HAP-1 (cell line): ENCODE results near the gene SYNJ2.

Source experiments
- DNase-seq, 2 experiments: peaks; one replicate each; pipeline ENCODE4 v3.0.0-alpha.2; 2016 to 2020; ENCODE audit warnings: low spot score in 2 of 2
- H3K27me3 ChIP-seq: fragments of 250-450 bp; sonication (Bioruptor Pico); 2 replicates; pipeline ENCODE4 v1.5.1; 2020; ENCODE audit warnings: low read depth, mild to moderate bottlenecking, moderate library complexity
- H3K36me3 ChIP-seq: fragments of 250-450 bp; sonication (Bioruptor Pico); replicated peaks from 2 replicates; pipeline ENCODE4 v1.5.1; 2020; ENCODE audit warnings: mild to moderate bottlenecking
- H3K4me1 ChIP-seq: fragments of 250-450 bp; sonication (Bioruptor Pico); 2 replicates; pipeline ENCODE4 v1.5.1; 2020; ENCODE audit warnings: mild to moderate bottlenecking
- H3K4me3 ChIP-seq: fragments of 250-450 bp; sonication (Bioruptor Pico); 2 replicates; pipeline ENCODE4 v1.5.1; 2020; ENCODE audit warnings: mild to moderate bottlenecking, moderate library complexity
- H3K9me3 ChIP-seq: fragments of 250-450 bp; sonication (Bioruptor Pico); 2 replicates; pipeline ENCODE4 v1.5.1; 2020; ENCODE audit warnings: mild to moderate bottlenecking, moderate library complexity
- in situ Hi-C: fragments of 300-500 bp; cut with MboI; formaldehyde crosslinking; loops from 3 replicates; pipeline ENCODE4 v1.14.3; 2020; ENCODE audit warnings: low sequenced_read_pairs, inconsistent platforms, mixed read lengths

Gene SYNJ2

GRCh38 chr6:158050107-158050735, 68.6 kb downstream of the SYNJ2 start:
- no peaks in the 10 kb centered on the region for H3K36me3 ChIP-seq
- H3K27me3 ChIP-seq, result no peaks in the 10 kb centered on the region
- no peaks in the 10 kb centered on the region for H3K9me3 ChIP-seq
- H3K4me1 ChIP-seq, result no peaks in the 10 kb centered on the region
- DNase-seq, result no peak
- in situ Hi-C loops, result no loop called here
- no peak overlapping the region for H3K4me3 ChIP-seq

DNA sequence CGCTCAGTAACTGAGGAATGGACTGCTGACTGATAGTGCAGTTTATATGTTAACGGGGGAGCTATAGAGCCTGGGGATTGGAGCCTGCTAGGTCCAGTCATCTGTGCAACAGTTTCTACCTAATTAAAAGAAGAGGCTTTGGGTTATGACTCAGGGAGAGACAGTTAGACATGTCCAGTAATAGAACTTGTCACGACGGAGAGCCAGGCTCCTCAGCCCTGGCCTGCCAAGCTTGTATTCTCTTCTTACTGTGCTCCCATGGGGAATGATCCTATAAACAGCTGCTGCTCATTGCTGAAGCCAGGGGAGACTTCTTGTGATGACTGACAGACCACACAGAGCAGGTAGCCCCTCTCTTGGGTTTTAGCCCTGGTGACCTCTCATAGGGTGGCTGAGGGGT, 69.3 kb downstream of the SYNJ2 start:
- Histone ChIP-seq H3K36me3 (no peaks in the 10 kb centered on the region), H3K27me3 (no peaks in the 10 kb centered on the region), H3K4me3 (no peak overlapping the region), H3K4me1 (no peaks in the 10 kb centered on the region), H3K9me3 (no peaks in the 10 kb centered on the region)
- in situ Hi-C loops, result no loop called here
- no peak for DNase-seq

DNA sequence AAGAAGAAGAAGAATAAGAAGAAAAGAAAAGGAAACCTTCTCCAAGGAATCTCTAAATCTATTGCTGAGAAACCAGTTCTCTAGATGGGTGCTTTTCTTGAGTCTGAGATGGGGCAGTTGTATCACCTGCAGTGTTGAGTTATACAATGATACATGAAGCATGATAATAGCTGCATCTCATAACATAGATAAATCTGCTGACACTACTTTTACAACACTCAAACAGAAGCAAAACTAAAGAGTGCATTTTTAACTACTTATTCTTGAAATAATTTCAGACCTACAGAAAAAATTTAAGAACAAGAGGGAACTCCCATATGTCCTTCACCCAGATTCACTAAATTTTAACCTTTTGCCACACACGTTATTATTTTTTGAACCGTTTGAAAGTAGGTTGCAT, 70.3 kb downstream of the SYNJ2 start:
- no peaks in the 10 kb centered on the region for H3K9me3 ChIP-seq
- no peaks in the 10 kb centered on the region for H3K36me3 ChIP-seq
- H3K4me3 ChIP-seq, result no peak overlapping the region
- in situ Hi-C loops, result no loop called here
- H3K4me1 ChIP-seq, result no peaks in the 10 kb centered on the region
- no peaks in the 10 kb centered on the region for H3K27me3 ChIP-seq
- DNase-seq, result no peak

GRCh38 chr6:158053377-158054313, 72.0 kb downstream of the SYNJ2 start:
- H3K27me3 ChIP-seq, result no peaks in the 10 kb centered on the region
- H3K4me1 ChIP-seq, result no peaks in the 10 kb centered on the region
- no peak for DNase-seq
- H3K4me3 ChIP-seq, result no peak overlapping the region
- H3K9me3 ChIP-seq, result no peaks in the 10 kb centered on the region
- in situ Hi-C loops, result no loop called here
- no peaks in the 10 kb centered on the region for H3K36me3 ChIP-seq

GRCh38 chr6:158056355-158056754, 74.7 kb downstream of the SYNJ2 start:
- Histone ChIP-seq H3K9me3 (no peaks in the 10 kb centered on the region), H3K4me3 (no peak overlapping the region), H3K36me3 (no peaks in the 10 kb centered on the region), H3K27me3 (no peaks in the 10 kb centered on the region), H3K4me1 (no peaks in the 10 kb centered on the region)
- in situ Hi-C loops, result no loop called here
- DNase-seq, result no peak

DNA sequence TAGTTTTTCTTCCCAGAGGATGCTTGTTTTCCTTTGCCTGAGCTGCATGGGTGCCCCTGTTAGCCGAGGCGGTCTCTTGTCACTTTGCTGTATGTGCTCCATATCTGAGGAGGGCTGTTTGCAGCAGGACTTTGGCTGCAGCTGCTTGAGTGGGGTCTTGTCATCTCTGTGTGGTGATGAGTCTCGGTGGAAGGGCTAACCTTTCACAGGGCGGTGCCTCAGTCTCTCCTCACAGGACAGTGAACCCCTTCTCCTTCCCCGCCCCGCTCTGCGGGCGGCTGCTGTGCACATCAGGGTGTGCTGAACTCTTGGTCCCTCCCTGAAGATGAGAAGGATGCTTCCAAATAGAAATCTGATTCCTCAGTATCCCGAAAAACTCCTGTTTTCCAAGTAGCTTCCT, 75.1 kb downstream of the SYNJ2 start:
- in situ Hi-C loops, result no loop called here
- no peaks in the 10 kb centered on the region for H3K36me3 ChIP-seq
- H3K4me1 ChIP-seq, result no peaks in the 10 kb centered on the region
- H3K27me3 ChIP-seq, result no peaks in the 10 kb centered on the region
- no peak overlapping the region for H3K4me3 ChIP-seq
- DNase-seq, result no peak
- no peaks in the 10 kb centered on the region for H3K9me3 ChIP-seq

DNA sequence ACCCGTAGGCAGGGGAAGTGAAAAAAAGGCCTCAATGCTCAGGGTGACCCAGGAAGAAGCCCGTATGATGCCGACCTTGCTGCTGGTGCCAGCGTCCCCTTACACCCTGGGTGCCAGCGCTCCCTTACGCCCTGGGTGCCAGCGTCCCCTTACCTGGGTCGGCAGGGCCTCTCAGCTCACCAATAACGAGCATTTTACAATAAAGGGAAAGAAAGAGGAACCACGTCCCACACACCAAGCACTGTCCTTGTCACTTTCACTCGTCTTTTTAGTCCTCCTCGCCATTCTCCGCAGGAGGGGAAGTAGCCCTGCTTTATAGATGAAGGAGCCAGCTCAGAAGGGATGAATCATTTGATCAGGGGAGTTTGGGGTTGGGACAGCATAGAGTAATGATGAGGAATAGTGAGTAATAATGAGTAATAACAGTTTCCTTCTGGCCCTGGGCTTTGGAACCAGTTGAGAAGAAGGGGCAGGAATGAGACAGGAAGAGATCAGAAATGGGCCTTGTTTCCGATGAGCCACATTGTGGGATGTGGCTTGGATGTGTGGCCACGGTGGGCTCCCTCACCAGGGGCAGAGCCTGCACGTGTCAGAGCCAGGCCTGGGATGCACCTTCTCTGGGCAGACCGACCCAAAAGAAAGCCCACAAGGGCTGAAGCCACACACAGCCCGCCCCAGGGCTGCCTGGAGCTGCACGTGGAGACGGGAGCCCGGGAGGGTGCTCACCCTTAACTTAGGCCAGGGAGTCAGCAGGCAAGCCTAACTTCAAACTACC, 75.7 kb downstream of the SYNJ2 start:
- Histone ChIP-seq H3K4me1 (no peaks in the 10 kb centered on the region), H3K4me3 (no peak overlapping the region), H3K36me3 (no peaks in the 10 kb centered on the region), H3K27me3 (no peaks in the 10 kb centered on the region), H3K9me3 (no peaks in the 10 kb centered on the region)
- no peak for DNase-seq
- in situ Hi-C loops, result no loop called here

DNA sequence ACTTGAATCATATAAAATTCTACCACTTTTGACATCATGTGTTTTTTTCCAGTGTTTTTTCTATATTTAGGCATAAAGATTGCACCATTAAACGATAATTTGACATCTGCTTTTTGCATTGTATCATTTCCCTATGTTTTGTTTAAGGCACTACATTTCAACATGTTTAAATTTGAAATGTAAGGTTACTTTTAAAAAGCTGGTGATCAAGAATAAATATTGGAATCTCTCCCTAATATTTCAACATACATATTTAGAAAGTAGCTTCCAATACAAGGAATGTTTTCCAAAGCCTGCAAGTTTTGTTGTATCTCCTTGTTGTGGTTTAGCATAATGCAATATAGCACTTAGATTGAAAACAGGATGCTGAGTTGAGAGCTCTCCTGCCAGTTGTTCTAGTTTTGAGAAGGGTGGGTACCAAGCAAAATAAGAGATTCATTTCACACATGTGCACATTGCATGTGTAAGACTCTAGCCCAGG, 76.5 kb downstream of the SYNJ2 start:
- Histone ChIP-seq H3K36me3 (no peaks in the 10 kb centered on the region), H3K27me3 (no peaks in the 10 kb centered on the region), H3K9me3 (no peaks in the 10 kb centered on the region), H3K4me1 (no peaks in the 10 kb centered on the region), H3K4me3 (no peak overlapping the region)
- in situ Hi-C loops, result no loop called here
- no peak for DNase-seq

DNA sequence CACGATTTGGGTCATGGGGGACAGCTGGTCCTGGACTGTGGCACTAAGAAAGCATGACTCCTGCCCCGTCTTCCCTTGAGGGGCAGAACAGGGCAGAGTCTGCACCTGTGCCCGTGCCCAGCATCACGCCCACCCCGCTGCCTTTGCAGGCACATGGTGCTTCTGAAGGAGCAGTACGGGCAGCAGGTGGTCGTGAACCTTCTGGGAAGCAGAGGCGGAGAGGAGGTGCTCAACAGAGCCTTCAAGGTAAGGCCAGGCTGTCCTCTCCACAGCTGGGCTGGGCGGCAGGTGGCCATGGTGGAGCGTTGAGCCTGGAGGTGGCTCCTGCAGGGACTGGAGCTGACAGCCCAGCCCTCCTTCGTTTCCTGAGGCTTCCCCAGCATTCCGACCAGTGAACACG, 77.4 kb downstream of the SYNJ2 start:
- H3K9me3 ChIP-seq, result no peaks in the 10 kb centered on the region
- DNase-seq, result no peak
- H3K36me3 ChIP-seq, result no peaks in the 10 kb centered on the region
- no peak overlapping the region for H3K4me3 ChIP-seq
- no peaks in the 10 kb centered on the region for H3K27me3 ChIP-seq
- no peaks in the 10 kb centered on the region for H3K4me1 ChIP-seq
- in situ Hi-C loops, result no loop called here

- DNase-seq, result no peak
- Histone ChIP-seq H3K36me3 (no peaks in the 10 kb centered on the region), H3K27me3 (no peaks in the 10 kb centered on the region), H3K4me1 (no peaks in the 10 kb centered on the region), H3K9me3 (no peaks in the 10 kb centered on the region), H3K4me3 (no peak overlapping the region)
- in situ Hi-C loops, result no loop called here
Measured at GRCh38 chr6:158060455-158061360, 79.0 kb downstream of the SYNJ2 start.

DNA sequence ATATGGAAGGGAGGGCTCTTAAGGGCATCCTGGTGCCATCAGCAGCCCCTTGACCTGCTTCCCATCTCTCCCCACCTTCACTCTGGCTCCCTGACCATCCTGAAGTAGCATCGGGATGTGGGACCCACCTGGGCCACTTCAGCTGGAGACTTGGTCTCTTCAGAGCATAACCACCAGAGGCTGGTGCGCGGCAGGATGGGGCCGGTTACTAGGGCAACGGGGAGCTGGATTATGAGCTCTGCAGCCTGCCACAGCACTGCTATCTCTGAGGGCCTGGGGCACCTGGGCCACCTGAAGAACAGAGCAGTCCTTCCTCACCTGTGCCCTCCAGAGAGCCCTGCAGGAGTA, 79.7 kb downstream of the SYNJ2 start:
- no peaks in the 10 kb centered on the region for H3K36me3 ChIP-seq
- H3K4me1 ChIP-seq, result no peaks in the 10 kb centered on the region
- H3K4me3 ChIP-seq, result no peak overlapping the region
- no peaks in the 10 kb centered on the region for H3K27me3 ChIP-seq
- no peaks in the 10 kb centered on the region for H3K9me3 ChIP-seq
- DNase-seq, result no peak
- in situ Hi-C loops, result no loop called here

DNA sequence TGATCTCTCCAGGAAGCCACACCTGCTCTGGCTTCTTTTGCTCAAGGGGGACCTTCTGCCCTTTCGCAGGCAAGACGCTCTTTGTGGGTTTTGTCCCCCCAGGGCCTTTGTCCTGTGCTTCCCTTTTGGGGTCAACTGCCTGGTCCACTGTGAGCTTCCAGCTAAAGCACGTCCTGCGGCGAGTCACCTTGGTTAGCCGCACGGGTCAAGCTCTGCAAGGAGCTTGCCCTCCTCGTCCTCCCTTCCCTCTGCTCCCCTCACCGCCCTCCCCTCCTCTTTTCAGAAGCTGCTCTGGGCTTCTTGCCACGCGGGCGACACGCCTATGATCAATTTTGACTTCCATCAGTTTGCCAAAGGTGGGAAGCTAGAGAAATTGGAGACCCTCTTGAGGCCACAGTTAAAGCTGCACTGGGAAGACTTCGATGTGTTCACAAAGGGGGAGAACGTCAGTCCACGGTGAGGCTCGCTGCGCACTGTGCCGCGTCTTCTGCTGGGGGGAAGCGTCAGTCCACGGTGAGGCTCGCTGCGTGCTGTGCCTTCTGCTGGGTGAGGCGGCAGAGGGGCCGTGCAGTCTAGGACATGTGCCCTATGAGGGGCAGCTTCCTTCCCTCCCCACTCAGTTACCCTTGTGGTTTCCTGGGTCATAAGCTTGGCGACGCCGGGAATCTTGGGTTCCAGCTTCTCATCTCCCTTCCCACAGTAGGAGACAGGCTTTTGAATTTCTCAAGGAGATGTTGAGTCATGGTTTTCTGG, 80.2 kb downstream of the SYNJ2 start:
- Histone ChIP-seq H3K4me1 (no peaks in the 10 kb centered on the region), H3K4me3 (no peak overlapping the region), H3K27me3 (no peaks in the 10 kb centered on the region), H3K36me3 (no peaks in the 10 kb centered on the region), H3K9me3 (no peaks in the 10 kb centered on the region)
- in situ Hi-C loops, result no loop called here
- DNase-seq, result no peak

DNA sequence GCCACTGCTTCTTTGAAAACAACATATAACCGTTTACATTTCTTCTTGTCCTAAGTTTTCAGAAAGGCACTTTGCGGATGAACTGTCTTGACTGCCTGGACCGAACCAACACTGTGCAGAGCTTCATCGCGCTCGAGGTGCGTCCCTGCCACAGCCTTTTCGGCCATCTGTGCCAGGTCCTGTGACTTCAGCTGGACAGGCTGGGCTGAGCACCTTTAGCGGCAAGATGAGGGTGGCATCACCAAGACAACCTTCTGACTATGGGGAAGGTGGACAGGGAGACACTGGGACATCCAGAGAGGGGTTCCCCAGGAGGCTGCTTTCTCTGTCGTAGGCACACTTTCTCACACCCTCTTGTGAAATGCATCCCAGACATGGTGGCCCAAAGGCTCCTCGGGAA, 82.1 kb downstream of the SYNJ2 start:
- in situ Hi-C loops, result no loop called here
- H3K36me3 ChIP-seq, result no peaks in the 10 kb centered on the region

More for the DNA sequence above, 82.1 kb downstream of the SYNJ2 start:
- no peak overlapping the region for H3K4me3 ChIP-seq
- H3K27me3 ChIP-seq, result no peaks in the 10 kb centered on the region
- H3K9me3 ChIP-seq, result no peaks in the 10 kb centered on the region
- DNase-seq, result no peak
- no peaks in the 10 kb centered on the region for H3K4me1 ChIP-seq
